DMS79 (cell line): ENCODE measurements around the gene NGB.
"Not testable (repeated sequence)": the region's sequence is repeated elsewhere in the genome, so short reads cannot be mapped to it uniquely, and the experiment has no call there.

Source experiments
- DNase-seq: peaks from one replicate; lab custom pipeline; 2025; lab: John Stamatoyannopoulos, UW

Gene NGB

DNA sequence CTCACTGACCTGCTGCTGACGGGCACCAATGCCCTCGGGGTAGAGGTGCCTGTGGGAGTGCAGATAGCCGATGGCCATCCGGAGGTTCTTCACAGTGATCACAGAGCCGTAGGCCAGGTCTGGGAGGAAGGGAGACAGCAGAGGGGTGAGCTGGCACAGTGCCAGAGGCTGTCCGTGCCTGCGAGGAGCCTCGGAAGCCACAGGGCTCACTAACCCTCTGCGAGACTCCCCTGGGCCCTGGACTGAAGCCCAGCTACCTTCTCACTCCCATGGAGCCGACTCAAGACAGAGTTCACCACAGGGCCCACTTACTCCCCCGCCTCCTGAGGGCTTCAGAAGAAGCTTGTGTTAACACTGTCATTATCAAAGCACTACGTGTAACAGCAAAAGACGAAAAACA is 25.1 kb upstream of the NGB start:
- DNase-seq: no peak

DNA sequence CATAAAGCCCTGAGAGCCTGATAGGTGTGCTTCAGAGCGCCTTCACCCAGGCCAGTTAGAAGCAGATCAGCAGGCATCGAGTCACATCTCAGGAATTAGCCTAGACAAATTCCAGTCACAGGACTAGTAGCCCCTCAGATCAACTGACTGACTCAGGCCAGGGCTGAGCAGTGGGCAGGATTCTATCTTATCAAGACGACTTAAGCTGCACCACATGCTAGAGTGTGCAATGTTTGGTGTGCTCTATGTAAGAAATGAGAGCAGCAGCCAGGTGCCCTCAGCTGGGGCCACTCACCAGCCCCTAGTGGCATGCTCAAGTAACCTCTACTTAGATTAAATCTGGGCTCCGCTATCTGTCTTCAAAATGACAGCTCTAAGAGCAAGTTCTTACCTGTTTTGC is 19.7 kb upstream of the NGB start:
- DNase-seq: no peak

DNA sequence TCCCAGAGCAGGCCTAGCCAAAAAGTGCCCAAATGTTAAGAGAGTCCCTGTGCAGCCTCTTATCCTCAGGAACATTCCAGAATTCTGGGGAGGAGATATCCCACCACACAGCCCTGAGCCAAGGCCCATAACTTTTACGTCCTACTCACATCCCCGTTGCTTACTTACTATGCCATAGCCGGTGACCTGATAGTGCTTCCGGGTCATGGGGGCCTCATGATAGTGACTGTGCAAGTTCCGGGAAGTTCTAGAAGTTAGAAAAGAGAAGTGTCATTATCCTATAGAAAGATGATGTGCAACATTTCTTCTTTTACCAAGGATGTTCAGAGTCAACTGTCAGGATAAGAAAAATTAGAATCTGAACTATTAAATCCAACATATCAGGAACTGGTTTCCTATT is 15.6 kb upstream of the NGB start:
- DNase-seq: no peak

DNA sequence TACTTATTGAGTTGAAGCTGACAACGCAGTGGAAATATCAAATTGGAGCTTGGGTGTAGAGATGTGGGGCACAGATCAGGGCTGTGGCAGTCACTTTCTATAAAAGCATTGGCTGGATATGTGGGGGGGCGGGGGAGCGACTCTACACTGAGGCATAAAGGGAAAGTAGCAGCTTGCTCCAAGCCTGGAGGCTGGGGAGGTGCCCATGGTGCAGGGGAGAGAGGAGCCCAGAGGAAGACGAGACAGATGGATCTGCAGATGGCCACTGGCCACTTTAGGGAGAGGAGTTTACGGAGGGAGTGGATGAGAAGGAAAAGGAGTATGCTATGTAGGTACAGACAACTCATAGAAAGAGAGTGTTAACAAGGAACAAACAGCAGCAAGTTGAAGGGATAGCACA is 13.5 kb upstream of the NGB start:
- no peak for DNase-seq

DNA sequence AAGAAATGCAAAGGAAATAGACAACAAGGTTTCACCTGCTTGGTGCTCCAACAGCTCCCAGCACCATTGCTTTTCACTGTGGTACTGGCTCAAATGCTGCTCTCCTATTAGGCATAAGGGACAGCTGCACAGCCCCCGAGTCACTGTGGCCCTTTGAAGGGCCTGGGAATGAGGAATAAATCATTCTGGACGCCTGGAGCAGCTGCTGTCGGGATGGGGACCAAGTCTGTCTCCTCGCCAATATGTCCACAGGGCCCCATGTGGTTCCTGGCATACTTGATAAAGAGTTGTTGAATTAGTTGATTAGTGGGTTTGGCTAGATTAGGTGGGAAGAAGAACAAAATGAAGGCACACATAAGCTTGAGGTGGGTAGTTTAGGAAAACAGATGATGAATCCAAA is 13.1 kb upstream of the NGB start:
- no peak for DNase-seq

DNA sequence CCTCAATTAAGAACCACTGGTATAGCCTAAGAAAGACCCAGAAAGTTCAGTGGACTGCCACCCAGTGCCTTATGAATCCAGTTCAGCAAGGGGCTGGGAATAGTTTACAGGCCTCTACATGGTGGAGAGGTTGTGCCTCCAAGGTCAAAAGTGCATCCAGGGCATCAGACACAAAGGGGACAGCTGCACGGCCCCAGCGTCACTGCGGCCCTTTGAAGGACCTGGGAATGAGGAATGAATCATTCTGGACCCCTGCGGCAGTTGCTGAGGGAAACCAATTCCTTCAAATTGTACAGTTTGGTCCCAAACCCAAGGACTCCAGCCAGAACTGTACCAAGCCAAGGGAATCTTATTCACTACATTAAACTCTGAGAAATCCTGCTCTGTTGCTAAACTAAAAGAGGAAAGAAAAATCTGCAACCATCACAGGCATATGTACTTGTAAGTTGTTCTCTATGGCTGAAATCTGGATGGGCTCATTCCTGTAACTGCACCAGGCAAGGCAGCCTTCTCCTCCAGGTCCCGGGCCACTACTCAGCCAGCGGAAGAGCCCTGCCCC is 10.9 kb upstream of the NGB start:
- DNase-seq: no peak

DNA sequence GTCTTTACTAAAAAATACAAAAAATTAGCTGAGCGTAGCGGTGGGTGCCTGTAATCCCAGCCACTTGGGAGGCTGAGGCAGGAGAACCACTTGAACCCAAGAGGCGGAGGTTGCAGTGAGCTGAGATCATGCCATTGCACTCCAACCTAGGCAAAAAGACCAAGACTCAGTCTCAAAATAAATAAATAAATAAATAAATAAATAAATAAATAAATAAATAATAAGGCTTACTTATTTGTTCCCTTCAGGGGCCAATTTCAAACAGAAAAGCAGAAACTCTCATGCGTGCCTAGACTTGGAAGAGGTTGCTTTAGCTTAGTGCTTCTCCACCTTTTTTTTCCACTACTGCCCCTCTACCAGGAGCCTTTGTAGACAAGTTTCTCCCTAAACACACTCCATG is 9.9 kb upstream of the NGB start:
- DNase-seq: not testable (repeated sequence)

DNA sequence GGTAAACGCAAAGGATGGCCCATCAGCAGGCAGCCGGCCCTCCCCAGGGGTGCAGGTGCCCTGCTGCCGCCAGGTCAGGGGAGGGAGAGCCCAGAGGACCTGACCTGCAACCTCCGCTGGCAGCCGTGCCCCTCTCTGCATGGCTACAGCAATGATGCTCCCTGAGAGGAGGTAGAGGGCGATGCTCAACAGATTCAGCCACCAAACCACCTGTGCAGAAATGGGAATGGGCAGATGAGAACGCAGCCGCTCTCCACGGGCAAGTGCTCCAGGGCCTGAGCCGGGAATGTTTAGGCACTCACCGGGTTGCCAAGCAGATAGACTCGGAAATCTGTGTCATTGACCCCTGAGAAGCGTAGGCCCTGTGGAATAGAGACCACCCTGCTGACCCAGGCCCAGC is 8.7 kb upstream of the NGB start:
- DNase-seq: no peak

DNA sequence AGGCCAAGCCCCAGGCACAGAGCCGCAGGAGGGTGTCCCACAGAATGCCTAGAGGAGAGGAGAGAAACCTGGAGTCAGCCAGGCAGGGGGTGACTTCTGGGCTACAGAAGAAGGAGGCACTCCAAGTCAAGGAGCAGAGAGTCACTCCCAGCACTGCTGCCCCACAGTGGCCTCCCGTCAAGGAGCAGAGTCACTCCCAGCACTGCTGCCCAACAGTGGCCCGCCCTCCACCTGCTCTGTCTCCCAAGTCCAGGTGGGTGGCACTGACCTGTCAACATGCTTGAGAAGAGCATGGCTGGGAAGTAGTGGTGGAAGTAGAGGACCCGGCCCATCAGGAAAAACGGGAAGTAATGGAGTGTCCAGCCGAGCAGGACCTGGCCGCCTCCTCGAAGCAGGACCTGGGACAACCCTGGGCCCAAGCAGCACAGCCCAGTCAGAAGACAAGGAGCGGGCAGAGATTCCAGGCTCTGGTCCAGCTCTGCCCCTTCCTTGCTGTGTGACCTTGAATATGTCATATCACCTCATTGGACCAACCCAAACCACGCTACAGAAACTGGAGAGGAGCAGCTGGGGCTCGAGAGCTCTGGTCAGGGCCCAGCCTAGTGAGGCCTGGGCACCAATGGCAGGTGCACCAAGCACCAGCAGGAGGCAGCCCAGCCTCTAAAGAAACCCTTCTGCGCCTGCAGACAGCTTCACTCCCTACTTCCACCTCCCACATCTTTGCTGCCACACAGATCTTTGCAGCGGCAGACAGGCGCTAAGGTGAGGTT is 7.6 kb upstream of the NGB start:
- DNase-seq: no peak

DNA sequence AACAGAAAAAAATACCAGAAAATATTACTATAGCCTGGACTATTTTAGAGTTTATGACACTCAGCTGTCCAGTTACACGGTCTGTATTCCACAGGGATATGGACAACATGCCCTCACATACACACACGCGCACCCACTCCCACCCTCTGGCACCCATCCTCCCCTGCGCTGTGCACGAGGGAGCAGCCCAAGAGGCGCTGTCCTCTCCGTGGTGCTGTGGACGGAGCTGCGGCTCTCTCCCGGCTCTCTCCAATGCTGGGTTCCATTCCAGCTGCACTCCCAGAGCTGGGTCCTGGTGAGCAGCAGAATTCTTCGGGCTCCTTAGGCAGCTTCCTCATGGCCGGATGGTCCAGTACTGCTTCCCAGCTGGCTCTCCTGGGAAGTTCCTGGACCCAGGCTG is 6.0 kb upstream of the NGB start:
- DNase-seq: no peak

DNA sequence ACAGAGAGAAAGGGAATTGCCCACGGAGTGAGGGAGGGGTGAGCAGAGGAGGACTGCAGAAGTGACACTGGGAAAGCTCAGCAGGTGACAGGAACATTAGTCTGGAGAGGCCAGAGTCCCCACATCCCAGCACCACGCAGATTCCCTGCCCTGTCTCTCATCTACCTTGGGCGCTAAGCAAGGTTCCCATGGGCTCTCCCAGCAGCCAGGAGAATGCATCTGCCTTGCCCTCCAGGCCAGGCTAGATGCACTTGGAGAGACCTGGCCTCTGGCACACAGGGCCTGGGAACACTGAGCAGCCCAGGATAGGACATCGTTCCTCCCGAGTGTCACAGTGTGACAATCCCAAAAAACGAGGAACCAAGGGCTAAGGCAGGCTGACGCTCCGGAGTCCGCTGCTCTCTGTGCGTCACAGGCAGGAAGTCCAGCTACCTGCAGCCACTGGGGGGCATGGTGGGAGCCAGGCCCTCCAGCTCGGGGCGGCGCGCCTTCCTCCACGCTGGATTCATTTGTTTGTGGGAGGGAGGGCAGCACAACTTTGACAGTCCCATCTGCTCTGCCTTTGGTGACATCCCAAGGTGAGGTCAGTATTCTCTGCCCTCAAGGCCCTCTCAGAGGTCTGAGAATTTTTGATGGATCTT is 5.4 kb upstream of the NGB start:
- no peak for DNase-seq

DNA sequence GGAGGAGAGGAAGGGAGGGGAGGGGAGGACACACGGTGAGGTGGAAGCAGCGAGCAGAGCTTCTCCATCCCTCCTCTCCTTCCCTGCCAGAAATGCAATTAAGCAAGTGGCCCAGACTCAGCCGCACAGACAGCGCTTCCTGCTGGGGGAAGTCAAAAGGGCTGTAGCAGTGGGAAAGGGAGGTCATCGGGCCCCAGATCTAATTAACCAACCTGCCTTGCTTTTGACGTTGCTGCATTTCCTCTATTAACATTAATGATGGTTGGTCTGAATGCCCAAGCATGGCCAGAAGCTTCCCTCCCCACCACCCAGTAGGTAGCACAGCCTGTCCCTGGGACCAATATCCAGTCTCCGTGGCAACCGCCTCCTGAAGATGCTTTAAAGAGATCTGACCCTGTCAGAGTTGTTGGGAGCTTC is 4.6 kb upstream of the NGB start:
- no peak for DNase-seq

DNA sequence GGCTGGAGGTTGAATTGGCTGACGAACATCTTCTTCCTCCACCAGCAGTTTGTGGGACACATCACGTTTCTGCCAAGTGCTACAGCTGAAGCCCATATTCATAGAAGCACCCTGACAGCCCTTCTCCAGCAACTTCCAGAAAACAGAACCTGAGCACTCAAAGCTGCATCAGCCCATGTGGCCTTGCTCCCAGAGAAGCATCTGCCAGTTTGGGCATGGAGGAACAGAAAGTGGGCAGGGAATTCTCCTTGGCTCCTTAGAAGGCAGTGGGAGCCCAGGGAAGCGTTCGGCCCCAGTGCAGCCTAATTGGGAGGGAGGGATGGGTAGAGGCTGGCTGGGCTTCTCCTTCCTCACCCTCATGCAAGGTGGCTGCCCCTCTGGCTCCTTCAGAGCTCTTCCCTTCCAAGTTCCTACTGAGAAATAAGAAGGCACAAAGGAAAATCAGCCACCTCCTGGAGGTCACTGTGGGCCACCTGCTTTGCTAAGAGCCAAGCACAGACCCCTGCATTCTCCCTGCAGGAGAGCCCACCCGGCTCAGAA is 4.1 kb upstream of the NGB start:
- DNase-seq: no peak

DNA sequence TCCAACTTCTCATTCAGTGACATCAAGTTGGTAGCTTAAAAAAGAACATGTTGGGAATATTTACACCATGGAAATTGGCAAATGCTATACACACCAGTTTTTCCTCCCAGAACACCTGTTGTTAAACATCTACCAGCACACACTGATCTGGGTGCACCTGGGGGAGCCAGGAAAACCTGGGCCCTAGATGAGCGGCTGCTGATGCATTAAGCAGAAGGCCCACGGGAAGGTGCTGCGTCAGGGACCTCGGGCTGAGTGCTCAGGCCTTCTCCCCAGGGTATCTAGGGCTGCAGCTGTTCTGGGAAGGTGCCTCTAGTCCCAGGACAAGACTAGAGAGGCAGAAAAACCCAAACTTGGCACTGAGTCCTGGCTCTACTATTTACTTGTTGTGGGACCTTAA is 2.8 kb upstream of the NGB start:
- DNase-seq: no peak

DNA sequence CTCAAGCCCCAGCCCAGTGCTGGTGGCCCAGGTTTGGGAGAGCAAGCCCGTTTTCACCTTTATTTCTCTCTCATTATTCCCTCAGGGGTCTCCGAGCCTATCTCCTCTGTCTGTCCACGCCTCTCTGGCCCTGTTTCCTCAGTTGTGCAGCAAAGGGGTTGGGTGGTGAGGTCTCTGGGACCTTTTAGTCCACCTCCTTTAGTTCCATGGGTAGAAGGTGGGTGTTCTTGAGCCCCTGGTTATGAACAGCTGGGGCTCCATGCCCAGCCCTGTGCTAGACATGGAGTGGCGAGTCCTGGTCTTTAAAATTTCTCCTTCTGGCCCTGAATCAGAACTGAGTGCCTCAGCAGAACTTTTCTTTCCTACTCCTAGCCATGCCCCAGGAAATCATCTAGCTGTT is 1.3 kb upstream of the NGB start:
- no peak for DNase-seq

DNA sequence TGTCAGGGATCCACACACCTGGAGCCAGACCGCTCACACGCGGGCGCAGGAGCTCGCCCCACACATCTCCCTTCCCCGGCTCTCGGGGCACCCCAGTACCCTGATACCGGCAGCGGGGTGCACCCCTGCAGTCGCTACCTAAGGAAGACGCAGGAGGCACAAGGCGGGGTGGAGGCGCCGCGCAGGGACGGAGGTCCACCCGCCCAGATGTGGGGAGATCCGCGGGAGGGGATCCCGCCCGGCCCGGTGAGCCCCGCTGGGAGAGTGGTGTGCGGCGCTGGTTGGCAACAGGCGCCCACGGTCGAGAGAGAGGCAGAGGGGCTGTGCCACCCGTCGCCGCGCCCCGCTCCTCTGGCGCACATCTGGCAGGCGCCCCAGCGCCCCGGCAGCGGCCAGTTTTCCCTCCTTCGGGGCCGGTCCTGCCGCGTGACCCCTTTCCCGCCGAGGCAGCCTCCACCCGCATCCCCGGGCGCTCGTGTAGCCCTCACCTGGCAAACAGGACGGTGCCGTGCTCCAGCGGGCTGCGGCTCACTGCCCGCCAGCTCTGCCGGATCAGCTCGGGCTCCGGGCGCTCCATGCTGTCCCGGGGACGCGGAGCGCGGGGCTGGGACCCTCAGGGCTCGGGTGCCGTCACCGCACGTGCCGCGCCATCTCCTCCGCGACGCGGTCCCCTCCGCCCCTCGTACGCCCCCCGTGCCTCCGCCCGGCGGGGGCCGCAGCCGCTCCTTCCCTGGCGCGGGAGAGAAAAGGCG is 469 bp downstream of the NGB start:
- no peak for DNase-seq

DNA sequence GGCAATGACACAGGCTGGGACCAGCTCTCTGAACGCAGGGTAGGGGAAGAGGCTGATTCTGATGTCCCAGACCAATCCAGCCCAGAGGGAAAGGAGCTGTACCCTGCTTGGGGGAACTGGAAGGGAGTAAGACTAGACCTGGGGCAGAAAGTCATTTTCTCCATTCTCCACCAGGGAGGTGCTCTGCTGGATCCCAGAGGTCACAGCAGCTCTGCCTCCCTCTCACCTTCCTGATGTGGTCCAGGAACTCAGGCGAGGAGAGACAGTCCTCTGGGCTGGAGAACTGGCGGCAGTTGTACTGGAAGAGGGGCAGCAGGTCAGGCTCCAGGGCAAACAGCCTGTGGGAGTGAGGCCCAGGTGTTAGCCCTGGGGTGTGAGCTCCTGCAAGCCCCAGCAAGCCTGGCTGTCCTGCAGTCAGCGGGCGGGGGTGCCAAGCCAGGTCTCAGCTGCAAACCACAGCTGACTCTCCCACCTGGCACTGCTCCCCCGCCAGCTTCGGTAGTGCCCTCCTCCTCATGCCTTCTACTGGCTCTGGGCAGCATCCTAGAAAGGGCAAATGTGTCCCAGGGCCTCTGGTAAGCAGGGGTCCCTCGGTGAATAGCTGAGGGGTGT is 1.9 kb downstream of the NGB start:
- DNase-seq: peak; percentile 80

DNA sequence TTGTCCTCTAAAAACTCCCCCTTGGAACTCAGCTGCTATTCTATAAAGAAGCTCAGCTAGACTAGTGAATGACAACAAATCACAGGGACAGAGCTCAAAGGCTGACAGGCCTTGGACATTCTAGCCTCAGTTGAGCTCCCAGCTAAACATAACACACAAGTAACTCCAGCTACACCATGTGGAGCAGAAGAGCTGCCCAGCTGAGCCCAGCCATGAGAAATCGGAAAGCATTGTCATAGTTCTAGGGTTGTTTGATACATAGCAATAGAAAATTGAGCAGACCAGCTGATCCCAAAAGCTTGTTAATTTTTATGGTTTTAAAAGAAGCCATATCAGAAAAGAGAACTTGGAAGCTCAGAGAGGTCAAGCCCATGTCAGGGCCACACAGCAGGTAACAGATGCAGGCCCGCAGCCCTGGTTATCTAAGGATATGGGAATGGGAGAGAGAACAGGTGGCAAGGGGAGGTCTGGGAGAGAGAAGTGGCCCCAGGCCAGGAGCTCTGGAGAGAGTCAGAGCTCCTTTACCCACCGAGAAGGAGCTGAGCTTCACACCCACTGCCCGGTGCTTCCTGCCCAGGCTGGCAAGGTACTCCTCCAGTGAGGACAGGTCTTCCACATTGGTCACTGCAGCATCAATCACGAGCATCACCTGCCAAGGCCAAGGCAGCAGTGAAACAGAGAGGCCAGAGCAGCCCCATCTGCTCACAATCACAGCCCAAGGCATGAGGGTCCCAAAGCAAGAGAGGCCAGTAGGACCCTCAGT is 2.9 kb downstream of the NGB start:
- DNase-seq: no peak

DNA sequence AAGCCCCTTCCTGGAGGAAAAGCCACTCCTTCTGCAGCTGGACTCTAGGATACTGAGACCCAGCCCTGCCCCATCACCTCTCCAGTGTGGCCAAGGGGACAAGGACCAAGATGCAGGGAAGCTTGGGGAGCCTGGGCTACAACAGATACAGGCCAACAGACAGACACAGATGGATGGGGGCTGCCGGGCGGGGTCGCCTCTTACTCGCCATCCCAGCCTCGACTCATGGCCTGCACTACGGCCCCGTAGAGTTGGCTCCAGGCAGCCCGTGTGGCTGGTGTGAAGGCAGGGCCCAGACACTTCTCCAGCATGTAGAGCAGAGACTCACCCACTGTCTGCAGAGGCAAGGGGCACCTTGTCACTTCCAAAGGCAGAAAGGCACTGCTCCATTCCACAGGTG is 4.7 kb downstream of the NGB start:
- DNase-seq: no peak

DNA sequence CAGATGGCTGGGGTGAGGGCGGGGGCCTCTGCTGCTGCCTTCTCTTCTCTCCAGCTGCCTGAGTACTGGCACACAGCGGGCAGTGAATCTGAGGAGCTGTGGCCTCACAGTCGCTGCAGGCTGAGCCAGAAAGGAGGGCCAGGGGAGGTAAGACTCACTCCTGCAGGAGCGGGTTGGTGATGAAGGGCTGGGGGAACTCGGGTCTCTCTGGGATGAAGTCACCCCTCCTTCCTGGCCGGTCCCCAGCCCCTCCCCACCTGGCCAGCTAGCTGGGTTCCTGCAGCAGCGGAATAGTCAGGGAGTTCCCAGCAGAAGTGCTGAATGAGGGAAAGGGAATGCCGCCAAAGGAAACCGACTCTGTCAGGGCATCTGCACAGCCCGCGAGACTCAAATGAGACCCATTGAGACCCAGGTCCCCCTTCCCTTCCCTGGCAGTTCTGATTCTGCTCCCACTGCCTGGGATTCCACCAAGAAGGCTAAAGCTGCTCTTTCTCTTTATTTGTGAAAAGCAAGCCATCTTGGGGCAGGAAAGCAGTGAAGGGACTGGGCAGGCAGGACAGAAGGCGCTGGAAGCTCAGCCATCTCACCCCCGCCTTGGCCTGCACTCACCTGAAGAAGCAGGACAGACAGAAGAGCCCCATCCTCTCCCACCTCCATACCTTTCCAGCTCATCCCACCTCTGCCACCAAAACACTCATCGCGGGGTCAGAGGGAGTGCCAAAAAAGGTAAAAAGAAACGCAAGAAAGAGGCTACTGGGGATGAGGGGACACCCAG is 5.3 kb downstream of the NGB start:
- no peak for DNase-seq

DNA sequence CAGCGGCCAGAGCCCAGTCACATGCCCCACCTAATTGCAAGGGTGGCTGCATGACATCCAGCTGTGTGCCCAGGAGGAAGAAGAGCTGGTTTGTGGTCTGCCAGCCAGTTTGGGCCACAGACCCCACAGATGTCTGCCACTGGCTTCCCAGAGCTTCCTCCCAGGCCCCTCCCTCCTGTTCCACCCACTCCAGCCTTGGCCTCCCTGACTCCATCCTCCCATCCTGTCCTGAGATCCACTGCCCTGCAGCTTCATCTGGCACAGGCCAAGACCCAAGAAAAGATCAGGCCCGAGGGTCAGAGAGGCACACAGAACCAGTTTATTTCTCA is 5.9 kb downstream of the NGB start:
- no peak for DNase-seq
